Activated T-cell treated with anti-CD3 and anti-CD28 coated beads, Interleukin-2, amount 50 U/mL, for 72 hours (primary cell): Measurements from ENCODE around the gene OR11H1. TPM values are rescaled to one million over a fixed set of nuclear protein-coding genes. Genes with fewer than 3 reads are reported as not detected.
"Not testable (repeated sequence)": the region's sequence is repeated elsewhere in the genome, so short reads cannot be mapped to it uniquely, and the experiment has no call there.

ENCODE experiments used
- ATAC-seq, 2 donors: fragments of 150-1000 bp; cut with Tn5 transposase; replicated peaks in 1 of 2; 2 replicates each; pipeline ENCODE4 v1.10.0; 2021; ENCODE audit warnings: moderate library complexity in 2 of 2, mild to moderate bottlenecking in 1 of 2
- DNase-seq, 2 donors: peaks; one replicate each; pipeline ENCODE4 v3.0.0; 2021 to 2022; ENCODE audit warnings: mixed read lengths in 1 of 2
- H3K27ac Mint-ChIP-seq: one replicate; pipeline ENCODE4 v1.8.0; 2022; ENCODE audit warnings: mild to moderate bottlenecking, moderate library complexity, mixed read lengths
- H3K27me3 Mint-ChIP-seq: one replicate; pipeline ENCODE4 v1.8.0; 2022; ENCODE audit warnings: low read depth, mixed read lengths
- H3K36me3 Mint-ChIP-seq, 2 donors: one replicate each; pipeline ENCODE4 v1.8.0; 2022; ENCODE audit warnings: mixed read lengths in 2 of 2, mild to moderate bottlenecking in 1 of 2; ENCODE audit not compliant: insufficient read depth in 2 of 2
- H3K4me1 Mint-ChIP-seq: one replicate; pipeline ENCODE4 v1.8.0; 2022; ENCODE audit warnings: low read depth, mixed read lengths
- H3K4me3 Mint-ChIP-seq, 2 donors: one replicate each; pipeline ENCODE4 v1.8.0; 2022; ENCODE audit warnings: mild to moderate bottlenecking in 2 of 2, mixed read lengths in 2 of 2, moderate library complexity in 2 of 2
- H3K9me3 Mint-ChIP-seq, 2 donors: one replicate each; pipeline ENCODE4 v1.8.0; 2022; ENCODE audit warnings: mixed read lengths in 2 of 2
- total RNA-seq, 2 donors: library from RNA; stranded (reverse); gene quantifications; one replicate each; pipeline ENCODE4 v1.2.3, GENCODE V29; 2022

OR11H1 gene
- not detected for total RNA-seq

GRCh38 chr22:15527892-15528291 lies at the start of gene OR11H1:
Gene OR11H1 (plus strand): TSS chr22:15528192. CDS start chr22:15528192, 0 bp downstream.
- not testable (repeated sequence) for H3K36me3 Mint-ChIP-seq, H3K9me3 Mint-ChIP-seq, ATAC-seq, H3K27me3 Mint-ChIP-seq, H3K4me1 Mint-ChIP-seq, DNase-seq, H3K27ac Mint-ChIP-seq, H3K4me3 Mint-ChIP-seq

- not testable (repeated sequence) for H3K36me3 Mint-ChIP-seq, H3K9me3 Mint-ChIP-seq, H3K4me3 Mint-ChIP-seq, DNase-seq, H3K27me3 Mint-ChIP-seq, H3K4me1 Mint-ChIP-seq, ATAC-seq, H3K27ac Mint-ChIP-seq
These were observed 18.0 kb upstream of the OR11H1 start for GRCh38 chr22:15509967-15510366.

- H3K36me3 Mint-ChIP-seq, H3K9me3 Mint-ChIP-seq, H3K27ac Mint-ChIP-seq, H3K4me1 Mint-ChIP-seq, ATAC-seq, H3K27me3 Mint-ChIP-seq, H3K4me3 Mint-ChIP-seq, DNase-seq: not testable (repeated sequence)
These were observed 12.1 kb upstream of the OR11H1 start for GRCh38 chr22:15515896-15516295.

- H3K36me3 Mint-ChIP-seq, H3K9me3 Mint-ChIP-seq, H3K4me3 Mint-ChIP-seq, H3K27me3 Mint-ChIP-seq, H3K27ac Mint-ChIP-seq, ATAC-seq, DNase-seq, H3K4me1 Mint-ChIP-seq: not testable (repeated sequence)
These were observed 25.8 kb downstream of the OR11H1 start for GRCh38 chr22:15553767-15554166.

GRCh38 chr22:15563461-15563860 lies 35.5 kb downstream of the OR11H1 start:
- not testable (repeated sequence) for H3K27me3 Mint-ChIP-seq, H3K27ac Mint-ChIP-seq

GRCh38 chr22:15565063-15565462 lies 37.1 kb downstream of the OR11H1 start:
- H3K9me3 Mint-ChIP-seq, H3K36me3 Mint-ChIP-seq, DNase-seq, H3K4me1 Mint-ChIP-seq, H3K27me3 Mint-ChIP-seq, H3K4me3 Mint-ChIP-seq, ATAC-seq, H3K27ac Mint-ChIP-seq: not testable (repeated sequence)

More at GRCh38 chr22:15563461-15563860, 35.5 kb downstream of the OR11H1 start:
- not testable (repeated sequence) for ATAC-seq, H3K36me3 Mint-ChIP-seq, DNase-seq, H3K4me1 Mint-ChIP-seq, H3K9me3 Mint-ChIP-seq, H3K4me3 Mint-ChIP-seq

Other genes starting within 250 kb of the OR11H1 start
- not detected for gene POTEH, start 161.8 kb downstream of the OR11H1 start, total RNA-seq